HG03280 (cell line): ENCODE results near the gene TMEM184C.

Source experiments
- ATAC-seq: cut with Tn5 transposase; IDR thresholded peaks from one replicate; pipeline ENCODE4 v1.9.1; 2021; ENCODE audit warnings: mild to moderate bottlenecking, moderate library complexity; ENCODE audit not compliant: unreplicated experiment

Gene TMEM184C

GRCh38 chr4:147648656-147649055, 31.5 kb downstream of the TMEM184C start:
- no peak for ATAC-seq

GRCh38 chr4:147651563-147651962, 34.4 kb downstream of the TMEM184C start:
- no peak for ATAC-seq

- ATAC-seq = no peak
Measured at GRCh38 chr4:147655639-147656038, 38.4 kb downstream of the TMEM184C start.

- ATAC-seq = no peak
Measured at GRCh38 chr4:147658501-147658900, 41.3 kb downstream of the TMEM184C start.

GRCh38 chr4:147674073-147674472, 56.9 kb downstream of the TMEM184C start:
- no peak for ATAC-seq

- no peak for ATAC-seq
Measured at GRCh38 chr4:147674496-147674895, 57.3 kb downstream of the TMEM184C start.

- ATAC-seq = no peak
Measured at GRCh38 chr4:147678106-147678505, 60.9 kb downstream of the TMEM184C start.

- no peak for ATAC-seq
Measured at GRCh38 chr4:147678796-147679549, 61.8 kb downstream of the TMEM184C start.

GRCh38 chr4:147682755-147683154, 65.6 kb downstream of the TMEM184C start:
- no peak for ATAC-seq

- no peak for ATAC-seq
Measured at GRCh38 chr4:147683188-147683591, 66.0 kb downstream of the TMEM184C start.

GRCh38 chr4:147683717-147684700, 66.8 kb downstream of the TMEM184C start, which contains the start of gene PRMT9:
PRMT9 (minus strand) TSS chr4:147684163; CDS start chr4:147683987, 176 bp downstream.
- ATAC-seq = peak; percentile 99

GRCh38 chr4:147689067-147689466, 71.9 kb downstream of the TMEM184C start:
- ATAC-seq = no peak

- ATAC-seq = no peak
Measured at GRCh38 chr4:147691820-147692219, 74.6 kb downstream of the TMEM184C start.

GRCh38 chr4:147693218-147693617, 76.0 kb downstream of the TMEM184C start:
- ATAC-seq = no peak

GRCh38 chr4:147696866-147697265, 79.7 kb downstream of the TMEM184C start:
- no peak for ATAC-seq

GRCh38 chr4:147704846-147705245, 87.6 kb downstream of the TMEM184C start:
- no peak for ATAC-seq

- peak; percentile 64 for ATAC-seq
Measured at GRCh38 chr4:147707892-147708672, 90.9 kb downstream of the TMEM184C start.

- ATAC-seq = no peak
Measured at GRCh38 chr4:147709999-147710398, 92.8 kb downstream of the TMEM184C start.

- ATAC-seq = no peak
Measured at GRCh38 chr4:147714575-147715401, 97.6 kb downstream of the TMEM184C start.

- peak; percentile 84 for ATAC-seq
Measured at GRCh38 chr4:147717878-147718277, 100.7 kb downstream of the TMEM184C start.
